Urinary bladder (tissue), 4 donors: ENCODE data around the gene RBM25. TPM values are rescaled to one million over a fixed set of nuclear protein-coding genes. Genes with fewer than 3 reads are reported as not detected.
A peak's percentile ranks its signal among the peaks of the same experiment; 100 is the strongest.

ENCODE experiments used
- DNase-seq: peaks from one replicate; pipeline ENCODE4 v3.0.0-alpha.2; 2015; ENCODE audit errors: extremely low spot score
- H3K27ac ChIP-seq: one replicate; pipeline ENCODE4 v1.5.1; 2013; ENCODE audit warnings: low read depth, mild to moderate bottlenecking, moderate library complexity
- H3K36me3 ChIP-seq: one replicate; pipeline ENCODE4 v1.6.1; 2013; ENCODE audit warnings: mild to moderate bottlenecking, moderate library complexity; ENCODE audit not compliant: insufficient read depth
- H3K4me1 ChIP-seq: one replicate; pipeline ENCODE4 v1.6.1; 2013; ENCODE audit warnings: mild to moderate bottlenecking, moderate library complexity; ENCODE audit not compliant: insufficient read depth
- H3K4me3 ChIP-seq: one replicate; pipeline ENCODE4 v1.5.1; 2013; ENCODE audit warnings: low read depth, low read length
- WGBS: extraction: QIAGEN DNeasy Blood & Tissue Kit; methylation state at CpG from one replicate; pipeline ENCODE4 v1.1.7; 2013; 5-methylcytosine and 5-hydroxymethylcytosine counted together
- polyA plus RNA-seq: library from polyadenylated mRNA; stranded (reverse); fragments of 200-250 nt; gene quantifications from one replicate; pipeline ENCODE4 v1.2.3, GENCODE V29; 2013
- total RNA-seq: library from RNA; depleted of rRNA; stranded (reverse); fragments of >200 nt; gene quantifications from one replicate; pipeline ENCODE4 v1.2.3, GENCODE V29; 2014
- donor health status: healthy with polysubstance abuse.
- donor health status: healthy.

Gene RBM25
- total and polyA plus RNA-seq, 2 donors: 28.6 to 96.8 TPM

DNA sequence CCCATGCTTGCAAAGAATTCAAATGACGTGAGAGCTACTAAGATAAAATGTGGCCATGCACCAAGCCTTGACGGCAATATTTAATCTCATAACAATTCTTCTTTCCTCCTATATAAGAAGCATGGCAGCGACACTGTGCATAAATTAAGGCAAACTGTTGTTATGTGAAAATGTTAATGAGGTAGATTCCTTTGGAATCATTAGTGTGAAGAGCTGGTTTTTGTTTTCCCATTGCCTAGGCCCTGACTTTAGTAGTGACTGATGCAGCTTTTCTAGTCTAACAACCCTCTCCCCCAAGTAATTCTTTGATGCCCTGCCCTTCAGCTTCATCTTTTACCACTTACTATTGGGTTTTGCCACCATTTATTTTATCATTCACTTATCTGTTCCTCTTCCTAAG, 67.4 kb downstream of the RBM25 start:
- Histone ChIP-seq H3K4me3 (no peak overlapping the region), H3K36me3 (no peaks in the 10 kb centered on the region), H3K4me1 (no peaks in the 10 kb centered on the region), H3K27ac (no peak overlapping the region)
- 71% methylated on average over 3 of the region's 3 CpGs for WGBS
- DNase-seq: no peak

DNA sequence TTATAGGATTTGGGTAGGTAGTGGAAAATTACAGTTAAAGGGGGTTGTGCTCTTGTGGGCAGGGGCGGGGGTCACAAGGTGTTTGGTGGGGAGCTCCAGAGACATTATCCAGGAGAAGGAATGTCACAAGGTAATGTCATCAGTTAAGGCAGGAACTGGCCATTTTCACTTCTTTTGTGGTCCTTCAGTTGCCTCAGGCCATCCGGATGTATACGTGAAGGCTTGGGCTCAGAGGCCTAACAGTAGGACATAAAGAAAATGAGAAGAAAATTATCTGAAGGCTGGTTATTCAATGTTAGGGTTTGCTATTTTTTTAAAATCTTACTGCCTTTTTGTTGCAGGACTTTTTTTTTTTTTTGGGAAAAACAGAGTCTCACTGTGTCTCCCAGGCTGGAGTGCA, 75.5 kb downstream of the RBM25 start:
- no peak overlapping the region for H3K4me3 ChIP-seq
- no peak for DNase-seq
- WGBS: 93% methylated on average over 3 of the region's 3 CpGs
- no peaks in the 10 kb centered on the region for H3K36me3 ChIP-seq
- no peak overlapping the region for H3K27ac ChIP-seq
- H3K4me1 ChIP-seq: no peaks in the 10 kb centered on the region

DNA sequence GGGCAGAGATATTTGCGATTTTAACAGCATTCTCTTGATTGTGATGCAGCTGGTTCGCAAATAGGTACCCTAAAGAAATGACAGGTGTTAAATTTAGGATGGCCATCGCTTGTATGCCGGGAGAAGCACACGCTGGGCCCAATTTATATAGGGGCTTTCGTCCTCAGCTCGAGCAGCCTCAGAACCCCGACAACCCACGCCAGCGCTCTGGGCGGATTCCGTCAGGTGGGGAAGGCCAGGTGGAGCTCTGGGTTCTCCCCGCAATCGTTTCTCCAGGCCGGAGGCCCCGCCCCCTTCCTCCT, 77.7 kb downstream of the RBM25 start:
- H3K27ac ChIP-seq: no peak overlapping the region
- WGBS: 2% methylated on average over 16 of the region's 16 CpGs
- no peaks in the 10 kb centered on the region for H3K4me1 ChIP-seq
- DNase-seq: no peak
- no peaks in the 10 kb centered on the region for H3K36me3 ChIP-seq
- peak overlapping the region; percentile 78 for H3K4me3 ChIP-seq

DNA sequence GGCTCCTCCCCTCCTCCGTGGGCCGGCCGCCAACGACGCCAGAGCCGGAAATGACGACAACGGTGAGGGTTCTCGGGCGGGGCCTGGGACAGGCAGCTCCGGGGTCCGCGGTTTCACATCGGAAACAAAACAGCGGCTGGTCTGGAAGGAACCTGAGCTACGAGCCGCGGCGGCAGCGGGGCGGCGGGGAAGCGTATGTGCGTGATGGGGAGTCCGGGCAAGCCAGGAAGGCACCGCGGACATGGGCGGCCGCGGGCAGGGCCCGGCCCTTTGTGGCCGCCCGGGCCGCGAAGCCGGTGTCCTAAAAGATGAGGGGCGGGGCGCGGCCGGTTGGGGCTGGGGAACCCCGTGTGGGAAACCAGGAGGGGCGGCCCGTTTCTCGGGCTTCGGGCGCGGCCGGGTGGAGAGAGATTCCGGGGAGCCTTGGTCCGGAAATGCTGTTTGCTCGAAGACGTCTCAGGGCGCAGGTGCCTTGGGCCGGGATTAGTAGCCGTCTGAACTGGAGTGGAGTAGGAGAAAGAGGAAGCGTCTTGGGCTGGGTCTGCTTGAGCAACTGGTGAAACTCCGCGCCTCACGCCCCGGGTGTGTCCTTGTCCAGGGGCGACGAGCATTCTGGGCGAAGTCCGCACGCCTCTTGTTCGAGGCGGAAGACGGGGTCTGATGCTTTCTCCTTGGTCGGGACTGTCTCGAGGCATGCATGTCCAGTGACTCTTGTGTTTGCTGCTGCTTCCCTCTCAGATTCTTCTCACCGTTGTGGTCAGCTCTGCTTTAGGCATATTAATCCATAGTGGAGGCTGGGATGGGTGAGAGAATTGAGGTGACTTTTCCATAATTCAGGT, 78.3 kb downstream of the RBM25 start, which contains the start of gene PSEN1:
TSS of gene PSEN1 (plus strand) at position 121 of the 839 bp plus-strand sequence. CDS start 11,513 bp downstream, outside the sequence.
- H3K4me1 ChIP-seq: no peaks in the 10 kb centered on the region
- H3K36me3 ChIP-seq: no peaks in the 10 kb centered on the region
- WGBS: under 1% methylated on average over 71 of the region's 71 CpGs
- peak within 1 kb of the TSS; percentile 97 for H3K27ac ChIP-seq
- DNase-seq: peak; percentile 87
- H3K4me3 ChIP-seq: peak within 1 kb of the TSS; percentile 78

- WGBS: 89% methylated on average over 1 of the region's 1 CpG
Observed at GRCh38 chr14:73140811-73141323, 82.5 kb downstream of the RBM25 start.

DNA sequence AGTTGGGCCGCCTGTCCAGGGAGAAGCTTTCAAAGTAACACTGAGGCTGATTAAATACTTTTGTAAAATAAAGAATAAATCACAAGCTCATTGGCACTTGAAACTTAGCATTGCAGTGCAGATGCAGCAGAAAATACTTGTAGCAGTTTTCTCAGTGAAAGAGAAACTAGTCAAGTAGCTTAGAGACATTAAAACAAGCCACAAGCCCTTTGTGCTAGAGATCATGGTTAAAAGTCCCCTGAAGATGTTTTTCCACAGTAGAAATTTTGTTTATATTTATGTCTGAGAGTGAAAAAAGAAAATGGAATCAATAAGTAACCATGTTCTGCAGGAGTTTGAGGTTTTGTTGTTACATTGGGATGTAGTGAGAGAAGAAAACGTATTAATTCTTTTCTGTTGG, 83.9 kb downstream of the RBM25 start:
- 78% methylated on average over 2 of the region's 2 CpGs for WGBS
- Histone ChIP-seq H3K4me1 (peaks cover 2% of the 10 kb centered on the region), H3K4me3 (no peak overlapping the region)

More at GRCh38 chr14:73140811-73141323, 82.5 kb downstream of the RBM25 start:
- Histone ChIP-seq H3K4me1 (peaks cover 2% of the 10 kb centered on the region), H3K36me3 (no peaks in the 10 kb centered on the region), H3K27ac (no peak overlapping the region), H3K4me3 (no peak overlapping the region)
- no peak for DNase-seq

DNA sequence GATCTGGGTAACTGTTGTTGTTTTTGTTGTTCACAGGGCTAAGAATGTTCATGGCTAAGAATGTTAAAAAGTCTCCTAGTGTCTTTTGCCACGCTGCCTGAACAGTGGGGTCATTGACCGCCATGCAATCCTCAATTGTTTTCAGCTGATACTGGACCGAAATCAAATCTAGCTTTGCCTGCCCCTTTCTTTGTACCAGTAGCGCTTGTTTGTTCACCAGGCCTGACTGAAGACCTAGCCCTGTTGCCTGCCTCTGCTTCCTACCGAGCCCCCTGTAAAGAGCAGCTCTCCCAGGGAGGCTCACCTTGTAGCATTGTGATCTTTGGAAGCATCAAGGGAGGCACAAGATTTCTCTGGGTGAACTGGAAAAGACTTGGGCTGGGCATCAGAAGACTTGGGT, 84.7 kb downstream of the RBM25 start:
- Histone ChIP-seq H3K4me1 (peaks cover 2% of the 10 kb centered on the region), H3K4me3 (no peak overlapping the region), H3K27ac (no peak overlapping the region), H3K36me3 (no peaks in the 10 kb centered on the region)
- WGBS: 87% methylated on average over 5 of the region's 5 CpGs
- no peak for DNase-seq

More for the DNA sequence above, 83.9 kb downstream of the RBM25 start:
- Histone ChIP-seq H3K36me3 (no peaks in the 10 kb centered on the region), H3K27ac (no peak overlapping the region)
- DNase-seq: no peak

DNA sequence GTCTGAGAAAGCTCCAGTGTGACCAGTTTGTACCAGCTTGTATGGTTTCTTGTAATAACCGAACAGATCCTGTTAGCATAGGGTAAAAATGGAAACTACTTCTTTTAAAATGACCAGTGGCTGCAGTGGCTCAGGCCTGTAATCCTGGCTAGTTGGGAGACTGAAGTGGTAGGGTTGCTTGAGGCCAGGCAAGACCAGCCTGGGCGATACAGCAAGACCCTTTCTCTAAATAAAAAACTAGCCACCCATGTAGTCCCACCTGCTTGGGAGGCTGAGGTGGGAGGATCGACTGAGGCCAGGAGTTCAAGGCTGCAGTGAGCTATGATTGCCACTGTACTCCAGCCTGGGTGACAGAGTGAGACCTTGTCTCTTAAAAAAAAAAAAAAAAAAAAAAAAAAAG, 85.3 kb downstream of the RBM25 start:
- H3K4me3 ChIP-seq: no peak overlapping the region
- 94% methylated on average over 3 of the region's 3 CpGs for WGBS
- H3K27ac ChIP-seq: no peak overlapping the region
- no peaks in the 10 kb centered on the region for H3K36me3 ChIP-seq
- peaks cover 2% of the 10 kb centered on the region for H3K4me1 ChIP-seq
- no peak for DNase-seq

- H3K4me1 ChIP-seq: peaks cover 2% of the 10 kb centered on the region
- no peak for DNase-seq
- WGBS: 91% methylated on average over 3 of the region's 3 CpGs
- no peak overlapping the region for H3K27ac ChIP-seq
- no peak overlapping the region for H3K4me3 ChIP-seq
- H3K36me3 ChIP-seq: no peaks in the 10 kb centered on the region
Observed at GRCh38 chr14:73145371-73145770, 87.0 kb downstream of the RBM25 start.

DNA sequence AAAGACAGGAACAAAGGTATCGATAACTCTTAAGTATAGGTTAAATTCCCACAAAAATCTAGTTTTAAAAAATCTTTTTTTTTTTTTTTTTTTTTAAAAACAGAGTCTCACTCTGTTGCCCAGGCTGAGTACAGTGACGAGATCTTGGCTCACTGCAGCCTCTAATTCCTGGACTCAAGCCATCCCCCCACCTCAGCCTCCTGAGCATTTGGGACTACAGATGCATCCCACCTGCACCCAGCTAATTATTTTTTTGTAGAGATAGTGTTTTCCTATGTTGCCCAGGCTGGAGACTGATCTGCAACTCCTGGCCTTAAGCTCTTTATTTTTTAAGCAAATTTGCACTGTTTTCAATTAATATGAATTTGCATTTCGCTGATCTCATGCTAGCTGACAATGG, 87.8 kb downstream of the RBM25 start:
- Histone ChIP-seq H3K36me3 (no peaks in the 10 kb centered on the region), H3K4me3 (no peak overlapping the region), H3K27ac (no peak overlapping the region), H3K4me1 (peaks cover 2% of the 10 kb centered on the region)
- DNase-seq: no peak
- WGBS: 85% methylated on average over 3 of the region's 3 CpGs

GRCh38 chr14:73149753-73150152, 91.4 kb downstream of the RBM25 start:
- WGBS: 79% methylated on average over 2 of the region's 2 CpGs
- no peaks in the 10 kb centered on the region for H3K36me3 ChIP-seq
- H3K4me3 ChIP-seq: no peak overlapping the region
- H3K27ac ChIP-seq: no peak overlapping the region
- no peaks in the 10 kb centered on the region for H3K4me1 ChIP-seq
- no peak for DNase-seq

- Histone ChIP-seq H3K4me1 (no peaks in the 10 kb centered on the region), H3K36me3 (peaks cover 2% of the 10 kb centered on the region), H3K4me3 (no peak overlapping the region), H3K27ac (no peak overlapping the region)
- no peak for DNase-seq
Observed at GRCh38 chr14:73153272-73153671, 94.9 kb downstream of the RBM25 start.

DNA sequence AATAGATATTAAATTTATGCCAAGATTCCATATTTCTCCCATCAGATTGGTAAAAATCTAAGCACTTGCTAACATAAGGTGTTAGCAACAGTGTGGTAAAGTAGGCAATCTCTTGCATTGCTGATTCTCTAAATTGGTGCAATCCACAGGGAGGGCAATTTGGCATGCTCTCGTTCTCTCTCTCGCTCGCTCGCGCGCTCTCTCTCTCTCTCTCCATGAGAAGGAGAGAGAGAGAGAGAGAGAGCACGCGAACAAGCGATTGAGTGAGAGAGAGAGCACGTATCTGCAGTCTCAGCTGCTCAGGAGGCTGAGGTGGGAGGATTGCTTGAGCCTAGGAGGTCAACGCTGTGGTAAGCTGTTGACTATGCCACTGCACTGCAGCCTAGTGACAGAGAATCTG, 103.9 kb downstream of the RBM25 start:
- Histone ChIP-seq H3K4me1 (no peaks in the 10 kb centered on the region), H3K27ac (no peak overlapping the region), H3K4me3 (no peak overlapping the region), H3K36me3 (peaks cover 4% of the 10 kb centered on the region)
- WGBS: 89% methylated on average over 11 of the region's 11 CpGs
- DNase-seq: no peak

GRCh38 chr14:73166399-73166798, 108.1 kb downstream of the RBM25 start:
- no peaks in the 10 kb centered on the region for H3K36me3 ChIP-seq
- WGBS: 91% methylated on average over 1 of the region's 1 CpG
- H3K4me3 ChIP-seq: no peak overlapping the region
- H3K4me1 ChIP-seq: no peaks in the 10 kb centered on the region
- H3K27ac ChIP-seq: no peak overlapping the region
- no peak for DNase-seq
